D721Med (cell line): ENCODE data around the gene PDE6A.

Source experiments
- DNase-seq: peaks from one replicate; pipeline ENCODE4 v3.0.0; 2011; ENCODE audit warnings: low spot score; ENCODE audit not compliant: insufficient read length
- FAIRE-seq: peaks from 2 replicates; lab custom pipeline; 2011; peaks lifted over from hg19 to GRCh38; lab: Jason Lieb, UNC
- CTCF ChIP-seq: IDR thresholded peaks from 2 replicates; pipeline ENCODE4 v1.5.1; 2012; ENCODE audit warnings: mild to moderate bottlenecking, control low read depth; ENCODE audit not compliant: insufficient read depth; ENCODE audit errors: missing control alignments

Gene PDE6A

GRCh38 chr5:149836451-149837139, 108.0 kb downstream of the PDE6A start:
- DNase-seq (no peak), FAIRE-seq (no peak)
- TF ChIP-seq CTCF: no peak

- DNase-seq (peak; percentile 82), FAIRE-seq (peak; percentile 41)
- peak; percentile 75 for TF ChIP-seq CTCF
Observed at GRCh38 chr5:149834246-149834855, 110.2 kb downstream of the PDE6A start.

DNA sequence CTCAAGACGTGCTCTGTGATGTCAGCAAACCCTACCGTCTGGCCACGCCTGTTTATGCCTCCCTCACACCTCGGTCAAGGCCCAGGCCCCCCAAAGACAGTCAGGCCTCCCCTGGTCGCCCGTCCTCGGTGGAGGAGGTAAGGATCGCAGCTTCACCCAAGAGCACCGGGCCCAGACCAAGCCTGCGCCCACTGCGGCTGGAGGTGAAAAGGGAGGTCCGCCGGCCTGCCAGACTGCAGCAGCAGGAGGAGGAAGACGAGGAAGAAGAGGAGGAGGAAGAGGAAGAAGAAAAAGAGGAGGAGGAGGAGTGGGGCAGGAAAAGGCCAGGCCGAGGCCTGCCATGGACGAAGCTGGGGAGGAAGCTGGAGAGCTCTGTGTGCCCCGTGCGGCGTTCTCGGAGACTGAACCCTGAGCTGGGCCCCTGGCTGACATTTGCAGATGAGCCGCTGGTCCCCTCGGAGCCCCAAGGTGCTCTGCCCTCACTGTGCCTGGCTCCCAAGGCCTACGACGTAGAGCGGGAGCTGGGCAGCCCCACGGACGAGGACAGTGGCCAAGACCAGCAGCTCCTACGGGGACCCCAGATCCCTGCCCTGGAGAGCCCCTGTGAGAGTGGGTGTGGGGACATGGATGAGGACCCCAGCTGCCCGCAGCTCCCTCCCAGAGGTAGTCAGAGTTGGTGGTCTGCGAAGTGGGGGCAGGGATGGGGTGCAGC, 111.3 kb downstream of the PDE6A start:
- DNase-seq: no peak
- no peak for TF ChIP-seq CTCF
- no peak for FAIRE-seq

DNA sequence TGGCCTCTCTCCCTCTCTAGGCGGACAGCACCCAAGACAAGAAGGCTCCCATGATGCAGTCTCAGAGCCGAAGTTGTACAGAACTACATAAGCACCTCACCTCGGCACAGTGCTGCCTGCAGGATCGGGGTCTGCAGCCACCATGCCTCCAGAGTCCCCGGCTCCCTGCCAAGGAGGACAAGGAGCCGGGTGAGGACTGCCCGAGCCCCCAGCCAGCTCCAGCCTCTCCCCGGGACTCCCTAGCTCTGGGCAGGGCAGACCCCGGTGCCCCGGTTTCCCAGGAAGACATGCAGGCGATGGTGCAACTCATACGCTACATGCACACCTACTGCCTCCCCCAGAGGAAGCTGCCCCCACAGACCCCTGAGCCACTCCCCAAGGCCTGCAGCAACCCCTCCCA, 112.0 kb downstream of the PDE6A start:
- FAIRE-seq (no peak), DNase-seq (no peak)
- TF ChIP-seq CTCF: no peak

GRCh38 chr5:149831492-149831891, 113.1 kb downstream of the PDE6A start:
- no peak for FAIRE-seq
- DNase-seq: no peak
- TF ChIP-seq CTCF: no peak

DNA sequence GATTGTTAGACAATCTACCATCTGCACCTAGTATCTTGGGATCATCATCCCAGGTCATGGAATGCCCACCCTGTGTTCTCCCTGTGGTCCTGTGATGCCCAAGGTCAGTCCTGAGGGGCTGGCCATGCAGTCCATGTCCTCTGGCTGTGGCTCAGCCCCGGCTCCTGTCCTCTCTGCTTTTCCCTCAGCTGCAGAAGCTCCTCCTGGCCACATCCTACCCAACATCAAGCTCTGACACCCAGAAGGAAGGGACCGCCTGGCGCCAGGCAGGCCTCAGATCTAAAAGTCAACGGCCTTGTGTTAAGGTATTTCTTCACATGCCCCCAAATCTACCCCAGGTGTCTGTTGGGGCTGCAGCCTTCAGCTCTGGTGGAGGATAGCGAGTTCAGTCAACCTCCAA, 114.0 kb downstream of the PDE6A start:
- DNase-seq (no peak), FAIRE-seq (no peak)
- no peak for TF ChIP-seq CTCF

GRCh38 chr5:149829954-149830353, 114.6 kb downstream of the PDE6A start:
- no peak for FAIRE-seq
- peak; percentile 25 for TF ChIP-seq CTCF
- no peak for DNase-seq
